CD8-positive, alpha-beta memory T cell (primary cell): Measurements from ENCODE around the gene CSMD2. TPM values are rescaled to one million over a fixed set of nuclear protein-coding genes. Genes with fewer than 3 reads are reported as not detected.

Experiments
- CTCF ChIA-PET: fragments of 350-600 bp; sonication (Branson Sonifier 250); formaldehyde crosslinking; loops from one replicate; lab custom pipeline; 2021; ENCODE audit warnings: antibody characterized with exemption; lab: Charles Lee
- POLR2A ChIA-PET: fragments of 350-600 bp; sonication (Branson Sonifier 250); formaldehyde crosslinking; loops from one replicate; lab custom pipeline; 2021; ENCODE audit warnings: antibody characterized with exemption; lab: Charles Lee
- DNase-seq, 5 donors: peaks; one replicate each; pipeline versions ENCODE4 v3.0.0 to v3.0.0-alpha.2; 2020 to 2022; ENCODE audit warnings: mixed read lengths in 1 of 5
- H3K27ac ChIP-seq: one replicate; pipeline ENCODE4 v1.7.0; 2013; ENCODE audit warnings: low read depth, mild to moderate bottlenecking, low read length, moderate library complexity
- H3K27me3 ChIP-seq: 2 replicates; pipeline ENCODE4 v1.7.0; 2013; ENCODE audit warnings: low read length, mild to moderate bottlenecking; ENCODE audit not compliant: insufficient read depth, poor library complexity, severe bottlenecking
- H3K36me3 ChIP-seq: 2 replicates; pipeline ENCODE4 v1.7.0; 2013; ENCODE audit warnings: mild to moderate bottlenecking, low read length, moderate library complexity; ENCODE audit not compliant: insufficient read depth
- H3K4me1 ChIP-seq: 2 replicates; pipeline ENCODE4 v1.7.0; 2013; ENCODE audit warnings: mild to moderate bottlenecking, low read length, moderate library complexity; ENCODE audit not compliant: insufficient read depth
- H3K4me3 ChIP-seq: 2 replicates; pipeline ENCODE4 v1.7.0; 2013; ENCODE audit warnings: mild to moderate bottlenecking, low read length
- H3K9me3 ChIP-seq: 2 replicates; pipeline ENCODE4 v1.7.0; 2013; ENCODE audit warnings: mild to moderate bottlenecking, low read length
- H3K27ac Mint-ChIP-seq, 8 donors: one replicate each; pipeline ENCODE4 v1.8.0; 2020 to 2021; ENCODE audit warnings: mixed read lengths in 8 of 8, mild to moderate bottlenecking in 6 of 8, inconsistent platforms in 3 of 8, moderate library complexity in 3 of 8
- H3K27me3 Mint-ChIP-seq, 2 donors: one replicate each; pipeline ENCODE4 v1.8.0; 2020 to 2021; ENCODE audit warnings: mixed read lengths in 2 of 2, mild to moderate bottlenecking in 1 of 2, moderate library complexity in 1 of 2
- H3K36me3 Mint-ChIP-seq, 3 donors: one replicate each; pipeline ENCODE4 v1.8.0; 2020 to 2021; ENCODE audit warnings: mixed read lengths in 3 of 3, inconsistent platforms in 1 of 3, mild to moderate bottlenecking in 1 of 3
- H3K4me1 Mint-ChIP-seq, 3 donors: one replicate each; pipeline ENCODE4 v1.8.0; 2020 to 2021; ENCODE audit warnings: mixed read lengths in 3 of 3, inconsistent platforms in 1 of 3, mild to moderate bottlenecking in 1 of 3
- H3K4me3 Mint-ChIP-seq, 7 donors: one replicate each; pipeline ENCODE4 v1.8.0; 2020 to 2021; ENCODE audit warnings: mixed read lengths in 7 of 7, mild to moderate bottlenecking in 6 of 7, moderate library complexity in 4 of 7, inconsistent platforms in 2 of 7
- H3K9me3 Mint-ChIP-seq, 5 donors: one replicate each; pipeline ENCODE4 v1.8.0; 2020 to 2022; ENCODE audit warnings: mixed read lengths in 5 of 5, mild to moderate bottlenecking in 3 of 5, moderate library complexity in 2 of 5, inconsistent platforms in 1 of 5
- polyA plus RNA-seq: library from polyadenylated mRNA; unstranded; fragments of 300-500 nt; fragmentation: Illumina TruSeq; gene quantifications from one replicate; pipeline ENCODE4 v1.2.3, GENCODE V29; 2021
- total RNA-seq, 2 experiments: library from RNA; stranded (reverse); gene quantifications; one replicate each; pipeline ENCODE4 v1.2.3, GENCODE V29; 2021

Gene CSMD2
- total and polyA plus RNA-seq, 3 experiments from 2014 or later = not detected

DNA sequence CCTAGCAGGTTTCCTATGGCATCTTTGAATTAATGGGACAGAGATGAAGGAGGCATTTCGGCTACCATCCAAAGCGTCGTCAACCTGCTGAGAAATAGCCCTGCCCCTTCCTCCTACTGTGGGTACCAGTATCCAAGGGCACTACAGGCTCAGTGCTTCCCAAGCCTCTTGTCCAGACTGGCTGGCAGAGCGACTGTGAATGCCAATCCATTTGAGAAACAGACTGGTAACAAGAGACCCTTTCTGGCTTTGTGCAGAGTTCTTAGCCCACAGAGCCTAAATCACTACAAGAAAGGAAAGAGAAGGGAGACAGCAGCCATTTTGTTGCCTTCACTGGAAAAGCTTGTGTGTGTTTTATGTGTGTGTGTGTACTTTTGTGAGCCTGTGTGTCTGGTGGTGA lies 185.7 kb downstream of the CSMD2 start:
- Mint-ChIP-seq H3K9me3 (no peaks in the 10 kb centered on the region), H3K4me1 (no peaks in the 10 kb centered on the region), H3K27me3 (peaks cover 10 to 34% of the 10 kb centered on the region in 2 donors), H3K4me3 (no peak overlapping the region), H3K27ac (no peak overlapping the region), H3K36me3 (no peaks in the 10 kb centered on the region)
- Histone ChIP-seq H3K36me3 (no peaks in the 10 kb centered on the region), H3K9me3 (no peaks in the 10 kb centered on the region), H3K4me3 (no peak overlapping the region), H3K27ac (no peak overlapping the region), H3K4me1 (no peaks in the 10 kb centered on the region), H3K27me3 (peaks cover 3% of the 10 kb centered on the region)
- CTCF ChIA-PET = no interaction called here
- POLR2A ChIA-PET = no interaction called here
- no peak for DNase-seq

DNA sequence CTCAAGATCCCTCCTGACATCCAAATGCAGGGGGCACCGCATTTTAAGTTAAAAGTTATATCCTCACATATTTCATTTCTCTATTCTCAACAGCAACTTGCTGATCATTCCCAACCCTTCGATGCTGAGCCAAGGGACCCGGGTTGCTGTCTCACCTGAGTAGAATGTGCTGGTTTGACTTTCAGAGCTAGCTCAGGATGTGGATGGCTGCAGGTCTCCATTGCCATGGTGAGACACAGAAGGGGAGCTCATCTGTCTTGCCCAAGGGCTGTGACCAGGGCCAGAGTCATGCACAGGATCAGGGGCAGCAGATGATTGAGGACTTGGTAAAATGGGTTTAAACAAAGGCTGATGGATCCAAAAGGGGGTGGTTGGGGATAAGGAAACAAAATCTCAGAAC lies 189.1 kb downstream of the CSMD2 start:
- CTCF ChIA-PET = no interaction called here
- Mint-ChIP-seq H3K27ac (no peak overlapping the region), H3K4me3 (no peak overlapping the region), H3K27me3 (peaks cover 11 to 29% of the 10 kb centered on the region in 2 donors), H3K9me3 (no peaks in the 10 kb centered on the region), H3K4me1 (no peaks in the 10 kb centered on the region), H3K36me3 (no peaks in the 10 kb centered on the region)
- Histone ChIP-seq H3K27ac (no peak overlapping the region), H3K36me3 (no peaks in the 10 kb centered on the region), H3K4me3 (no peak overlapping the region), H3K27me3 (peaks cover 3% of the 10 kb centered on the region), H3K4me1 (no peaks in the 10 kb centered on the region), H3K9me3 (no peaks in the 10 kb centered on the region)
- POLR2A ChIA-PET = no interaction called here
- DNase-seq = no peak

DNA sequence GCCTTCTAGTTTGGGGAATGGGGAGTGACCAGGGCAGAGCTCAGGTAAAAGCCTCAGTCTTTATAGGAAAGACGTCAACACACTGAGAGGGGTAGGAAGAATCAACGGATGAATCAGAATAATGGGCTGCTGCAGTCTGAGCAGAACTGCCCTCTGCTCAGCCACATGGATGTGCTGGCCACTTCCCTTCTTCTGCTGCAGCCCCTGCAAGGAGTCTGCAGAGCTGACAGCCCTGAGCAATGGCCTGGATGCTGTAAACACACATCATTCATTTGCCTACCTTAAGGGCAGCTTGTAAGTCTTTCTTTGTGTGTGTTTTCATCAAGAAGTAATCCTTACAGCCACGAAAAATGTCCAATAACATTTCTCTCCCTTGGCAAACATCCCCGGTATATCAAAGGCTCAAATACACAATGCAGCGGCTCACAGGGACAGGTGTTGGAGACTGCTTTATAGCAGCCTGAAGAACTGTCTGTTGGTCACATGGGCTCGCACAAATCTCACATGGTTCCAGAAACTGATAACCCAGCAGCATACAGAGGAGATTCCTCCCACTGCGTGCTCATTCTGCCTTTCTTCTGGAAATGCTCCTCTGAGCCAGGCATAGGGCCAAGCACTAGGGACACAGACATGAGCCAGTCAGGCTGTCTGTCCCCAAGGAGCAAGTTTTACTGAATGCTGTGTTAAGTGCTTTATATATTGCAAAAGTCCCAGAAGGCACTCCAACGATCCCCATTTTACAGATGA lies 191.1 kb downstream of the CSMD2 start:
- H3K4me1 Mint-ChIP-seq = no peaks in the 10 kb centered on the region
- H3K9me3 Mint-ChIP-seq = peaks cover 0 to 2% (median 0%) of the 10 kb centered on the region in 5 donors
- H3K4me3 ChIP-seq = no peak overlapping the region
- H3K27ac ChIP-seq = no peak overlapping the region
- H3K4me1 ChIP-seq = no peaks in the 10 kb centered on the region
- H3K9me3 ChIP-seq = no peaks in the 10 kb centered on the region
- POLR2A ChIA-PET = no interaction called here
- H3K36me3 ChIP-seq = no peaks in the 10 kb centered on the region
- CTCF ChIA-PET = no interaction called here
- H3K27me3 ChIP-seq = peaks cover 3% of the 10 kb centered on the region
- H3K36me3 Mint-ChIP-seq = no peaks in the 10 kb centered on the region
- no peak overlapping the region for H3K4me3 Mint-ChIP-seq
- H3K27ac Mint-ChIP-seq = no peak overlapping the region
- H3K27me3 Mint-ChIP-seq = peaks cover 8 to 28% of the 10 kb centered on the region in 2 donors
- peak in 1 of 5 donors; percentile 12 for DNase-seq

DNA sequence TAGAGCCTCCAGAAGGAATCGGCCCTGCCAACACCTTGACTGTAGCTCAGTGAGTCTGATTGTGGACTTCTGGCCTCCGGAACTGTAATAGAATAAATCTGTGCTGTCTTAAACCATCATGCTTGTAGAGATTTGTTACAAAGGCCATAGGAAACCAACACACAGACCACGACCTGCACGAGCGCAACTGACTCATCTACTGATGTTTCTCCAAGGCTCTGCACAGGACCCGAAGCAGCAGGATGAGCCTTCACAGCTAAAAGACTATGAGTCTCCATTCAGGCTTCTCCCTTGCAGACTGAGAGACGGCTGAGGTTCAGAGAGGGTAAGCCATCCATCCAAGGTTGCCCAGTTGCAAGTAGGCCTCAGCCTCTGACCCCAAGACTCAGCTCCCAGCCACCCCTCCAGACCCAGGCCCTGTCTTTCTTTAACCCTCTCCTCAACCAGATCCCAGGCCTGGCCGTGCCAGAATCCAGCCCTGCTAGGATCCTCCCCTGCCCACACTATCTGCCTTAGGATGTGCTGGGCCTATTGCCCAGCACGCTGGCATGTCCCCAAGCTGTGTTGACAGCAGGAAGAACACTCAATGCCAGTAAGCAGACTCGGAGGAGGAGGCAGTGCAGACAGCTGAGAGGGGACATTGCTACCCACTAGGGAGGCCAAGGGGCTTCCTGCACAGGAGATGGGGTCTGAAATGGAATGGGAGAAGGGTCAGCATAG lies 192.2 kb downstream of the CSMD2 start:
- Mint-ChIP-seq H3K27ac (no peak overlapping the region), H3K36me3 (no peaks in the 10 kb centered on the region), H3K4me1 (no peaks in the 10 kb centered on the region), H3K4me3 (no peak overlapping the region), H3K27me3 (peaks cover 6 to 28% of the 10 kb centered on the region in 2 donors), H3K9me3 (peaks cover 0 to 2% (median 0%) of the 10 kb centered on the region in 5 donors)
- ChIA-PET POLR2A (no interaction called here), CTCF (no interaction called here)
- H3K27ac ChIP-seq = no peak overlapping the region
- no peaks in the 10 kb centered on the region for H3K4me1 ChIP-seq
- peaks cover 3% of the 10 kb centered on the region for H3K27me3 ChIP-seq
- peak in 1 of 5 donors; percentile 5 for DNase-seq
- no peaks in the 10 kb centered on the region for H3K9me3 ChIP-seq
- no peak overlapping the region for H3K4me3 ChIP-seq
- H3K36me3 ChIP-seq = no peaks in the 10 kb centered on the region

DNA sequence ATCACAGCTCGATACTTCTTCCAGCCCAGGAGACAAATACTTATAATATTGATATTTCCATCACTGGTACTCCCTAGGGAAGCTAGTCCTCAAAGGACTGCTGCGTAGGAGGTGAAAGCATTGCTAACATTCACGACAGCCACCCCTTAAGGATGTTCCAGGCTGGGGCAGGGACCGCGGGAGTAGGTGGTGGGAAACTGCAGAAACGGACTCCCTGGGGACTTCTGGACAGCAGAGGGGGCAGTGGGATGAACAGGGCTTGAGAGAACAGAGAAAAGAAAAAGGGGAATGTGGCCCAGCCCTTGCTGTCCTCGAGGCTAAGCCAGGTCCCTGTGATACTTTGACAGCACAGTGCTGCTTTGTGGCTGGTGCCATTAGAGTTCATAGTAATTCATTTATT lies 193.1 kb downstream of the CSMD2 start:
- Mint-ChIP-seq H3K4me3 (no peak overlapping the region), H3K4me1 (no peaks in the 10 kb centered on the region), H3K27me3 (peaks cover 7 to 22% of the 10 kb centered on the region in 2 donors), H3K36me3 (no peaks in the 10 kb centered on the region), H3K9me3 (peaks cover 0 to 2% (median 0%) of the 10 kb centered on the region in 5 donors), H3K27ac (no peak overlapping the region)
- no peak overlapping the region for H3K27ac ChIP-seq
- H3K4me1 ChIP-seq = no peaks in the 10 kb centered on the region
- no peak overlapping the region for H3K4me3 ChIP-seq
- no peaks in the 10 kb centered on the region for H3K36me3 ChIP-seq
- ChIA-PET CTCF (no interaction called here), POLR2A (no interaction called here)
- DNase-seq = peak in 1 of 5 donors; percentile 10
- peaks cover 3% of the 10 kb centered on the region for H3K27me3 ChIP-seq
- H3K9me3 ChIP-seq = no peaks in the 10 kb centered on the region

DNA sequence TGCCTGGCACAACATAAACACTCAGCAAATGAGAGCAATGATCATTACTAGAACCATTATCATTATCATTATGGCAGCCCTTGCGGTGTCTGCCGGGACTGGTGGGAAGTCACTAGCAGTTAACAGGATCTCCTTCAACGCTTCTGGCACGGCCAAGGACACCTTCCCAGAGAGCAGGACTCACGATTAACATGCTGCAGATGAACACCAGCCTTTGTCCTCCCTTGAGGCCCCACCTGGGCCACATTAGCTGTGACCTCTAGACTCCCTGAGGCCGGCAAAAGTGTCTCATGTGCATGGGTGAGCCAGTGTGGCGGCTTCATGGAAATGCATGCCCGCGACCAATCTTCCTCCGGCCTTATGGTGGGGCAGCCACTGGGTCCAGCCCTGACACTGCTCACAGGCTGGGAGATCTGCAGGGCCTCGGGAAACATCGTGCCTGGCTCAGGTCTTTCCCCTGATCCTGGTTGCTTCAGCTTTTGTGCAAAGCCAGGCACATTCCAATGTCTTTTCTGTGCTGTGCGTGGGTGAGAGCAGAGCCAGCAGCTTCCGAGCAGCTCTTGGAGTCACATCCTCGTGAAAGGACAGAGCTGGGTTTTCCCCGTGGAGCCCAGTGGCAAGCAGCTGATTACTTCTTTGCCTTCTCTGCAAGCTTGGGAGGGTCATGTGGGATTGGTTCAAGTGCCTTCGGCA lies 193.9 kb downstream of the CSMD2 start:
- H3K27ac Mint-ChIP-seq = no peak overlapping the region
- peaks cover 0 to 2% (median 0%) of the 10 kb centered on the region in 5 donors for H3K9me3 Mint-ChIP-seq
- Histone ChIP-seq H3K9me3 (no peaks in the 10 kb centered on the region), H3K36me3 (no peaks in the 10 kb centered on the region), H3K4me3 (no peak overlapping the region), H3K27ac (no peak overlapping the region), H3K4me1 (no peaks in the 10 kb centered on the region), H3K27me3 (no peaks in the 10 kb centered on the region)
- ChIA-PET POLR2A (no interaction called here), CTCF (no interaction called here)
- no peaks in the 10 kb centered on the region for H3K4me1 Mint-ChIP-seq
- no peak overlapping the region for H3K4me3 Mint-ChIP-seq
- H3K27me3 Mint-ChIP-seq = peaks cover 7 to 15% of the 10 kb centered on the region in 2 donors
- peak in 1 of 5 donors; percentile 19 for DNase-seq
- H3K36me3 Mint-ChIP-seq = no peaks in the 10 kb centered on the region

DNA sequence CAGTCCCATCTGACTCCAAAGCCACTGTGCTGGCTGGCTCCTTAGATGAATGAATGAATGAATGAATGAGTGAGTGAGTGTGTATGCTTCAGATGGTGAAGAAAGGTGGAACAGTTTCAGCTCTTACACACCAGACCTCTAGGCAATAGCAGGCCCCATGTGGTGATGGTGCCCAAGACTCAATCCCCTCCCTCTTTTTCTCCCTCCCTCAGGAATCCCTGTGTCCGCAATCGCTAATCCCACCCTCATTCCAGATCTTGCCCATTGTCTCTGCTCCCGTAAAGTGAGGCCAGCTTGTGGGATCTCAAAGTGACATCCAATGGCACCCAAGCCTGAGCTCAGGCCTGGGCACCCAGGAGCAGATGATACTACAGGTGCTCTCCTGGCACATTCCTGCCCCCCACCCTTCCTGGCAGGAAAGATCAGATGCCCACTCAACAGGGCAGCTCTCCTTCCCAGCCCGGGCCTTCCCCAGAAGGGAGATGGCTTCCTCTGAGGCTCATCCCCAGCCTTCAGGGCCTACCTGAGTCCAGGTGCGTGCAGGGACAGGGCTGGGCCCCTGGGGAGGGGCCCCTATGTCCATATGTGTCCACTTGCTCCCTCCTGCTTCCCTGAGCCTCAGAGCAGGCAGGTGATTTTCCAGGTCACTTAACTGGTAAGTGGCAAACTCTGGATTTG lies 194.7 kb downstream of the CSMD2 start:
- H3K9me3 Mint-ChIP-seq = peaks cover 0 to 2% (median 0%) of the 10 kb centered on the region in 5 donors
- Histone ChIP-seq H3K36me3 (no peaks in the 10 kb centered on the region), H3K4me3 (no peak overlapping the region), H3K27ac (no peak overlapping the region), H3K4me1 (no peaks in the 10 kb centered on the region), H3K27me3 (no peaks in the 10 kb centered on the region), H3K9me3 (no peaks in the 10 kb centered on the region)
- no peak overlapping the region for H3K4me3 Mint-ChIP-seq
- no peaks in the 10 kb centered on the region for H3K36me3 Mint-ChIP-seq
- no peaks in the 10 kb centered on the region for H3K4me1 Mint-ChIP-seq
- ChIA-PET POLR2A (no interaction called here), CTCF (no interaction called here)
- no peak overlapping the region for H3K27ac Mint-ChIP-seq
- peaks cover 7 to 9% of the 10 kb centered on the region in 2 donors for H3K27me3 Mint-ChIP-seq
- DNase-seq = peak in 1 of 5 donors; percentile 19
